A549 (cell line): Measurements from ENCODE around the gene ILRUN.

Experiments
- CBX8 ChIP-seq: fragments of 200-600 bp; sonication (generic); IDR thresholded peaks from 2 replicates; pipeline ENCODE4 v1.6.1; 2016
- E2F6 ChIP-seq: IDR thresholded peaks from 2 replicates; pipeline ENCODE4 v1.6.1; 2012; ENCODE audit warnings: low read depth, borderline replicate concordance
- JUN ChIP-seq, 2 experiments: fragments of >200 bp; sonication (Bioruptor Twin); formaldehyde crosslinking; IDR thresholded peaks; 2 replicates in 1 of 2; 3 replicates in 1 of 2; pipeline ENCODE4 v1.6.1; 2016 to 2017
- KDM1A ChIP-seq: fragments of 200-600 bp; sonication (generic); IDR thresholded peaks from 2 replicates; pipeline ENCODE4 v1.6.1; 2016; ENCODE audit warnings: low read depth, mild to moderate bottlenecking
- KDM5A ChIP-seq: fragments of 200-600 bp; sonication (generic); IDR thresholded peaks from 2 replicates; pipeline ENCODE4 v1.6.1; 2016; ENCODE audit warnings: antibody characterized with exemption, mild to moderate bottlenecking
- MAFK ChIP-seq: fragments of 450-650 bp; IDR thresholded peaks from 2 replicates; pipeline ENCODE4 v1.6.1; 2014; ENCODE audit not compliant: partially characterized antibody
- PBX3 ChIP-seq: IDR thresholded peaks from 2 replicates; pipeline ENCODE4 v1.6.1; 2012
- PHF8 ChIP-seq: fragments of 200-600 bp; sonication (generic); IDR thresholded peaks from 2 replicates; pipeline ENCODE4 v1.6.1; 2016; ENCODE audit warnings: low read depth, mild to moderate bottlenecking, antibody characterized with exemption, moderate library complexity, borderline replicate concordance
- POLR2A ChIP-seq: IDR thresholded peaks from 2 replicates; pipeline ENCODE4 v1.6.1; 2012; ENCODE audit warnings: mild to moderate bottlenecking, low read length
- POLR2AphosphoS2 ChIP-seq: conservative IDR thresholded peaks from 2 replicates; pipeline ENCODE4 v1.6.1; 2012; ENCODE audit warnings: low read length, improper control_type of control experiment, inconsistent platforms
- REST ChIP-seq: fragments of 200-600 bp; sonication (generic); IDR thresholded peaks from 2 replicates; pipeline ENCODE4 v1.6.1; 2016; ENCODE audit warnings: antibody characterized with exemption, mild to moderate bottlenecking, moderate library complexity
- RNF2 ChIP-seq: fragments of 200-600 bp; sonication (generic); IDR thresholded peaks from 2 replicates; pipeline ENCODE4 v1.6.1; 2016; ENCODE audit warnings: low read depth, mild to moderate bottlenecking, antibody characterized with exemption, moderate library complexity, borderline replicate concordance
- ZFP36 ChIP-seq: fragments of 450-650 bp; IDR thresholded peaks from 2 replicates; pipeline ENCODE4 v1.6.1; 2014; ENCODE audit warnings: borderline replicate concordance; ENCODE audit not compliant: partially characterized antibody
- TF ChIP-seq, protein P1 (sequence below): fragments of >200 bp; sonication (Bioruptor Twin); formaldehyde crosslinking; IDR thresholded peaks from 3 replicates; pipeline ENCODE4 v1.5.1; 2016

GRCh38 chr6:34731393-34732060, 35.0 kb upstream of the ILRUN start:
- TF ChIP-seq KDM1A (no peak), CBX8 (no peak), JUN (IDR thresholded peaks at IDR 0.05) (no peak), MAFK (no peak), POLR2AphosphoS2 (no peak), POLR2A (no peak), ZFP36 (no peak), REST (no peak), KDM5A (no peak), PHF8 (no peak), E2F6 (no peak), RNF2 (no peak), PBX3 (no peak)
- TF ChIP-seq, protein P1, sequence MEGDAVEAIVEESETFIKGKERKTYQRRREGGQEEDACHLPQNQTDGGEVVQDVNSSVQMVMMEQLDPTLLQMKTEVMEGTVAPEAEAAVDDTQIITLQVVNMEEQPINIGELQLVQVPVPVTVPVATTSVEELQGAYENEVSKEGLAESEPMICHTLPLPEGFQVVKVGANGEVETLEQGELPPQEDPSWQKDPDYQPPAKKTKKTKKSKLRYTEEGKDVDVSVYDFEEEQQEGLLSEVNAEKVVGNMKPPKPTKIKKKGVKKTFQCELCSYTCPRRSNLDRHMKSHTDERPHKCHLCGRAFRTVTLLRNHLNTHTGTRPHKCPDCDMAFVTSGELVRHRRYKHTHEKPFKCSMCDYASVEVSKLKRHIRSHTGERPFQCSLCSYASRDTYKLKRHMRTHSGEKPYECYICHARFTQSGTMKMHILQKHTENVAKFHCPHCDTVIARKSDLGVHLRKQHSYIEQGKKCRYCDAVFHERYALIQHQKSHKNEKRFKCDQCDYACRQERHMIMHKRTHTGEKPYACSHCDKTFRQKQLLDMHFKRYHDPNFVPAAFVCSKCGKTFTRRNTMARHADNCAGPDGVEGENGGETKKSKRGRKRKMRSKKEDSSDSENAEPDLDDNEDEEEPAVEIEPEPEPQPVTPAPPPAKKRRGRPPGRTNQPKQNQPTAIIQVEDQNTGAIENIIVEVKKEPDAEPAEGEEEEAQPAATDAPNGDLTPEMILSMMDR: no peak
